SK-N-SH treated with all-trans-retinoic acid at 6 μM for 48 hours (cell line): ENCODE measurements around the gene SLC38A10.

Experiments used
- ATAC-seq: fragments of 200-7000 bp; cut with Tn5 transposase; 3 replicates; pipeline ENCODE4 v1.9.1; 2020; ENCODE audit warnings: mild to moderate bottlenecking, moderate library complexity
- BACH2 ChIP-seq: fragments of 250-450 bp; sonication (Bioruptor Pico); IDR thresholded peaks from 2 replicates; pipeline ENCODE4 v1.9.0; 2021; ENCODE audit warnings: mild to moderate bottlenecking, borderline replicate concordance
- CSDC2 ChIP-seq: fragments of 250-450 bp; sonication (Bioruptor Pico); IDR thresholded peaks from 2 replicates; pipeline ENCODE4 v1.5.0; 2020; ENCODE audit warnings: mild to moderate bottlenecking, moderate library complexity
- GLIS3 ChIP-seq: fragments of 250-450 bp; sonication (Bioruptor Pico); IDR thresholded peaks from 2 replicates; pipeline ENCODE4 v1.5.0; 2020; ENCODE audit warnings: mild to moderate bottlenecking, moderate library complexity
- ISL1 ChIP-seq: fragments of 250-450 bp; sonication (Bioruptor Pico); IDR thresholded peaks from 2 replicates; pipeline ENCODE4 v2.1.2; 2022; ENCODE audit warnings: mild to moderate bottlenecking, moderate library complexity
- PPARA ChIP-seq: fragments of 250-450 bp; sonication (Bioruptor Pico); IDR thresholded peaks from 2 replicates; pipeline ENCODE4 v1.5.0; 2020; ENCODE audit warnings: mild to moderate bottlenecking, borderline replicate concordance
- RARB ChIP-seq: fragments of 250-450 bp; sonication (Bioruptor Pico); IDR thresholded peaks from 2 replicates; pipeline ENCODE4 v1.8.0; 2021; ENCODE audit warnings: mild to moderate bottlenecking, moderate library complexity
- SNAI2 ChIP-seq: fragments of 250-450 bp; sonication (Bioruptor Pico); IDR thresholded peaks from 2 replicates; pipeline ENCODE4 v1.5.0; 2020; ENCODE audit warnings: mild to moderate bottlenecking, moderate library complexity
- TOX ChIP-seq: fragments of 250-450 bp; sonication (Bioruptor Pico); IDR thresholded peaks from 2 replicates; pipeline ENCODE4 v1.8.0; 2021; ENCODE audit warnings: mild to moderate bottlenecking, moderate library complexity, borderline replicate concordance
- ZFP3 ChIP-seq: fragments of 250-450 bp; sonication (Bioruptor Pico); IDR thresholded peaks from 2 replicates; pipeline ENCODE4 v1.5.0; 2020; ENCODE audit warnings: mild to moderate bottlenecking, moderate library complexity
- ZFP30 ChIP-seq: fragments of 450-650 bp; formaldehyde crosslinking; IDR thresholded peaks from 2 replicates; pipeline ENCODE4 v1.5.0; 2022; ENCODE audit warnings: mild to moderate bottlenecking, moderate library complexity
- ZNF565 ChIP-seq: fragments of 450-650 bp; formaldehyde crosslinking; conservative IDR thresholded peaks from 2 replicates; pipeline ENCODE4 v1.5.0; 2020; ENCODE audit warnings: low read depth, mild to moderate bottlenecking, moderate library complexity
- ZNF70 ChIP-seq: fragments of 450-650 bp; formaldehyde crosslinking; IDR thresholded peaks from 2 replicates; pipeline ENCODE4 v1.5.0; 2020; ENCODE audit warnings: mild to moderate bottlenecking, moderate library complexity
- ZNF8 ChIP-seq: fragments of 450-650 bp; formaldehyde crosslinking; IDR thresholded peaks from 2 replicates; pipeline ENCODE4 v1.5.0; 2020; ENCODE audit warnings: mild to moderate bottlenecking, moderate library complexity
- TF ChIP-seq, protein P1 (sequence below): fragments of 250-450 bp; sonication (Bioruptor Pico); IDR thresholded peaks from 2 replicates; pipeline ENCODE4 v1.5.0; 2020; ENCODE audit warnings: mild to moderate bottlenecking, moderate library complexity
- TF ChIP-seq, protein P2 (sequence below): fragments of 250-450 bp; sonication (Bioruptor Pico); IDR thresholded peaks from 2 replicates; pipeline ENCODE4 v1.8.0; 2021; ENCODE audit warnings: low read depth, mild to moderate bottlenecking, moderate library complexity, borderline replicate concordance
- TF ChIP-seq, protein P3 (sequence below): fragments of 250-450 bp; sonication (Bioruptor Pico); IDR thresholded peaks from 2 replicates; pipeline ENCODE4 v1.5.1; 2020; ENCODE audit warnings: low read depth, mild to moderate bottlenecking, moderate library complexity

Gene SLC38A10

DNA sequence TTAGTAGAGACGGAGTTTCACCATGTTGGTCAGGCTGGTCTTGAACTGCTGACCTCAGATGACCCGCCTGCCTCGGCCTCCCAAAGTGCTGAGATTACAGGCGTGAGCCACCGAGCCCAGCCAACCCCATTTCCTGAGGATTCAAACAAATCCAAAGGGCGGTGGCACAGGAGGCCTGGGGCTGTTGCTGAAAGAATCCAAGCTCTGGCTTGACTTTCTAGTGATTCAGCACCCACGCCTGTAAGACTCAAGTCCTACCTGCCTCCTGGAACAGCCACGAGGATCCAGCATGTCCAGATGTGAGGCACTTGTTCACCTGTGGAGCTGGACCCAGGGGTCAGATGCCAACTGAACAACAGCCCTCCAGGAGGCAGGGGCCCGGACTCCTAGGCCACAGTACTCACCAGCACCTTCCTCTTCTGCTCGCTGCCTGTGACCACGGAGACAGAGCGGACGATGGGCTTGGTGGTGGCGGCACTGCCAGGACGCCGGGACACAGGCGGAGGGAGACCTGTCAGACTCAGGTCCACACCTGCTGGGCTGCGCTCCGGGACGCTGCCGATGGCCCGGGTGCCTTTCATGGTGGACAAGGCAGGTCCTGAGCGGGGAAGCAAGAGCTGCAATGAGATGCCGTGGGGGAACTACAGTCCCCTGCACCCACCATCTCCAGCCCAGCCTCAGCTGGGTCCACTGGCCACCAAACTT lies 75.5 kb downstream of the SLC38A10 start:
- ATAC-seq, result no peak
- TF ChIP-seq PPARA (no peak), TOX (CRISPR knock-in tag) (no peak), ZNF8 (CRISPR knock-in tag) (no peak), SNAI2 (CRISPR knock-in tag) (no peak), BACH2 (CRISPR knock-in tag) (no peak)
- TF ChIP-seq, protein P1, sequence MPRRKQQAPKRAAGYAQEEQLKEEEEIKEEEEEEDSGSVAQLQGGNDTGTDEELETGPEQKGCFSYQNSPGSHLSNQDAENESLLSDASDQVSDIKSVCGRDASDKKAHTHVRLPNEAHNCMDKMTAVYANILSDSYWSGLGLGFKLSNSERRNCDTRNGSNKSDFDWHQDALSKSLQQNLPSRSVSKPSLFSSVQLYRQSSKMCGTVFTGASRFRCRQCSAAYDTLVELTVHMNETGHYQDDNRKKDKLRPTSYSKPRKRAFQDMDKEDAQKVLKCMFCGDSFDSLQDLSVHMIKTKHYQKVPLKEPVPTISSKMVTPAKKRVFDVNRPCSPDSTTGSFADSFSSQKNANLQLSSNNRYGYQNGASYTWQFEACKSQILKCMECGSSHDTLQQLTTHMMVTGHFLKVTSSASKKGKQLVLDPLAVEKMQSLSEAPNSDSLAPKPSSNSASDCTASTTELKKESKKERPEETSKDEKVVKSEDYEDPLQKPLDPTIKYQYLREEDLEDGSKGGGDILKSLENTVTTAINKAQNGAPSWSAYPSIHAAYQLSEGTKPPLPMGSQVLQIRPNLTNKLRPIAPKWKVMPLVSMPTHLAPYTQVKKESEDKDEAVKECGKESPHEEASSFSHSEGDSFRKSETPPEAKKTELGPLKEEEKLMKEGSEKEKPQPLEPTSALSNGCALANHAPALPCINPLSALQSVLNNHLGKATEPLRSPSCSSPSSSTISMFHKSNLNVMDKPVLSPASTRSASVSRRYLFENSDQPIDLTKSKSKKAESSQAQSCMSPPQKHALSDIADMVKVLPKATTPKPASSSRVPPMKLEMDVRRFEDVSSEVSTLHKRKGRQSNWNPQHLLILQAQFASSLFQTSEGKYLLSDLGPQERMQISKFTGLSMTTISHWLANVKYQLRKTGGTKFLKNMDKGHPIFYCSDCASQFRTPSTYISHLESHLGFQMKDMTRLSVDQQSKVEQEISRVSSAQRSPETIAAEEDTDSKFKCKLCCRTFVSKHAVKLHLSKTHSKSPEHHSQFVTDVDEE, result no peak

DNA sequence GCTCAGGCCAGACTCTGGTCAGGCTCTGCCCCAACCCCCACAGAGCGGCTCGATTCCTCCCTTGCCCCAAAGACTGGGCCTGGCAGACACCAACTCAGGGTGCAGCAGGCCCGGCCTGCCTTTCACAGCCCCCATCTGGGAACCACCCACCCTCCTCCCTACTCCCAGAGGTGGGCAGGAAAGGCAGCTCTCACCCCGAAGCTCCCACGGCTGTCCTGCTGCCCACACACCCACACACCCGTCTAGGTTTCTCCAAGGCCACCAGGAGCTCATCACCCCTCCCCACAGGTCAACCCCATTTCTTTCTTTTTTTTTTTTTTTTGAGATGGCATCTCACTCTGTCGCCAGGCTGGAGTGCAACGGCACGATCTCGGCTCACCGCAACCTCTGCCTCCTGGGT lies 76.1 kb downstream of the SLC38A10 start:
- ATAC-seq, result no peak
- TF ChIP-seq ZFP30 (CRISPR knock-in tag) (no peak), ZFP3 (no peak), RARB (CRISPR knock-in tag) (no peak)
- TF ChIP-seq, protein P2, sequence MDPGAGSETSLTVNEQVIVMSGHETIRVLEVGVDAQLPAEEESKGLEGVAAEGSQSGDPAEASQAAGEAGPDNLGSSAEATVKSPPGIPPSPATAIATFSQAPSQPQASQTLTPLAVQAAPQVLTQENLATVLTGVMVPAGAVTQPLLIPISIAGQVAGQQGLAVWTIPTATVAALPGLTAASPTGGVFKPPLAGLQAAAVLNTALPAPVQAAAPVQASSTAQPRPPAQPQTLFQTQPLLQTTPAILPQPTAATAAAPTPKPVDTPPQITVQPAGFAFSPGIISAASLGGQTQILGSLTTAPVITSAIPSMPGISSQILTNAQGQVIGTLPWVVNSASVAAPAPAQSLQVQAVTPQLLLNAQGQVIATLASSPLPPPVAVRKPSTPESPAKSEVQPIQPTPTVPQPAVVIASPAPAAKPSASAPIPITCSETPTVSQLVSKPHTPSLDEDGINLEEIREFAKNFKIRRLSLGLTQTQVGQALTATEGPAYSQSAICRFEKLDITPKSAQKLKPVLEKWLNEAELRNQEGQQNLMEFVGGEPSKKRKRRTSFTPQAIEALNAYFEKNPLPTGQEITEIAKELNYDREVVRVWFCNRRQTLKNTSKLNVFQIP (CRISPR knock-in tag), result no peak
- TF ChIP-seq, protein P3, sequence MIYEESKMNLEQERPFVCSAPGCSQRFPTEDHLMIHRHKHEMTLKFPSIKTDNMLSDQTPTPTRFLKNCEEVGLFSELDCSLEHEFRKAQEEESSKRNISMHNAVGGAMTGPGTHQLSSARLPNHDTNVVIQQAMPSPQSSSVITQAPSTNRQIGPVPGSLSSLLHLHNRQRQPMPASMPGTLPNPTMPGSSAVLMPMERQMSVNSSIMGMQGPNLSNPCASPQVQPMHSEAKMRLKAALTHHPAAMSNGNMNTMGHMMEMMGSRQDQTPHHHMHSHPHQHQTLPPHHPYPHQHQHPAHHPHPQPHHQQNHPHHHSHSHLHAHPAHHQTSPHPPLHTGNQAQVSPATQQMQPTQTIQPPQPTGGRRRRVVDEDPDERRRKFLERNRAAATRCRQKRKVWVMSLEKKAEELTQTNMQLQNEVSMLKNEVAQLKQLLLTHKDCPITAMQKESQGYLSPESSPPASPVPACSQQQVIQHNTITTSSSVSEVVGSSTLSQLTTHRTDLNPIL, result no peak
- TF ChIP-seq, all 23 proteins: peak for 0

DNA sequence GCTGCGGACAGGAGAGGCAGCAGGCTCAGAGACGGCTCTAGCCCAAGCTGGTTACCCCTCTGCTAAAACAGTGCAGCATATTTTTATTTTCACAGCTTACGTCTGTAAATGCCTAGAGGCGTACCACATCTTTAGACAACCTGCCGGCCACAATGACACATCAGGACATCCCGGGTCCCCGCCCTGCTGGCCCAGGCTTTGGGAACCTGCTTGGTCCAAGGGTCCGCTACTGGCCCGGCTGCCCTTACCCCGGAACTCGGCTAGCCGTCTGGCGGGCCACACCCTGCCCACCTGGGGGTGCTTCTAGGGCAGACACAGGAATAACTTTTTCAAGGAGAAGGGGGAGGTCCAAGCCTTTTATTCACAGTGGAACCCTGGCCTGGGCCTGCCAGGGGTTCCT lies 76.6 kb downstream of the SLC38A10 start:
- TF ChIP-seq, protein P3, result no peak
- TF ChIP-seq ZNF565 (CRISPR knock-in tag) (no peak), ZNF70 (CRISPR knock-in tag) (no peak), ISL1 (no peak), BACH2 (CRISPR knock-in tag) (no peak), GLIS3 (CRISPR knock-in tag) (no peak), CSDC2 (CRISPR knock-in tag) (no peak), ZFP30 (CRISPR knock-in tag) (no peak), TOX (CRISPR knock-in tag) (no peak), SNAI2 (CRISPR knock-in tag) (no peak)
- TF ChIP-seq, protein P1, result no peak
- TF ChIP-seq, protein P2 (CRISPR knock-in tag), result no peak
- no peak for ATAC-seq
